ENCODE measurements around the gene GPR78.

DNA sequence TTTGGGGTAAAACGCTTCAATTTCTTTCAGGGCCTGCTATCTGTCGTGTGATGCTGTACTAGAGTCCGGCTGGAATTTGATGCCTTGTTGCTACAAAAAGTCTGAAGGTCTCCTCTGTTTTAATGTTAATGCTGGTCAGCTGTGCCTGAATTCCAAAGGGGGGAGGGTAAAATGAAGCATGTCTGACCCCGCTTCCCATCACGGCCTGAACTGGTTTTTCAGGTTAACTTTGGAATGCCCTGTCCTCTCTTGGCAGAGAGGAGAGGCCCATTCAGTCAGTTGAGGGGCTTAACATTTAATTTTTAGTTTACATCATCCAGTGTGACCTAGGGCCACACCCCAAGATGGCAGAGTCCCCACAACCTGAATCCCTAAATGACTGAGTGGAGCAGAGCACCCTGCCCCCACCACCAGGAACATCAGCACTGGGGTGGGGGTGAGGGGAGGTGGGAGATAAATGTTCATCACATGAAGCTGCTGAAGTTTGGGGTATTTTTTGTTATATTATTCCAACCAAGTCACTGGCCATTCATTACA lies 47.9 kb upstream of the GPR78 start:
- TF ChIP-seq ZNF184 (tag by site-specific recombination; IDR thresholded peaks at IDR 0.05), result no peak
- TF ChIP-seq, protein P1, sequence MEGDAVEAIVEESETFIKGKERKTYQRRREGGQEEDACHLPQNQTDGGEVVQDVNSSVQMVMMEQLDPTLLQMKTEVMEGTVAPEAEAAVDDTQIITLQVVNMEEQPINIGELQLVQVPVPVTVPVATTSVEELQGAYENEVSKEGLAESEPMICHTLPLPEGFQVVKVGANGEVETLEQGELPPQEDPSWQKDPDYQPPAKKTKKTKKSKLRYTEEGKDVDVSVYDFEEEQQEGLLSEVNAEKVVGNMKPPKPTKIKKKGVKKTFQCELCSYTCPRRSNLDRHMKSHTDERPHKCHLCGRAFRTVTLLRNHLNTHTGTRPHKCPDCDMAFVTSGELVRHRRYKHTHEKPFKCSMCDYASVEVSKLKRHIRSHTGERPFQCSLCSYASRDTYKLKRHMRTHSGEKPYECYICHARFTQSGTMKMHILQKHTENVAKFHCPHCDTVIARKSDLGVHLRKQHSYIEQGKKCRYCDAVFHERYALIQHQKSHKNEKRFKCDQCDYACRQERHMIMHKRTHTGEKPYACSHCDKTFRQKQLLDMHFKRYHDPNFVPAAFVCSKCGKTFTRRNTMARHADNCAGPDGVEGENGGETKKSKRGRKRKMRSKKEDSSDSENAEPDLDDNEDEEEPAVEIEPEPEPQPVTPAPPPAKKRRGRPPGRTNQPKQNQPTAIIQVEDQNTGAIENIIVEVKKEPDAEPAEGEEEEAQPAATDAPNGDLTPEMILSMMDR (tag by site-specific recombination; IDR thresholded peaks at IDR 0.05), result no peak

Measured in HEK293 (cell line).